Measurements from ENCODE around the gene TTLL12. TPM values are rescaled to one million over a fixed set of nuclear protein-coding genes. Genes with fewer than 3 reads are reported as not detected.
A peak's percentile ranks its signal among the peaks of the same experiment; 100 is the strongest.

The TTLL12 gene
- total RNA-seq, 2 experiments from 2014 or later, result 42.9 to 44.6 TPM

DNA sequence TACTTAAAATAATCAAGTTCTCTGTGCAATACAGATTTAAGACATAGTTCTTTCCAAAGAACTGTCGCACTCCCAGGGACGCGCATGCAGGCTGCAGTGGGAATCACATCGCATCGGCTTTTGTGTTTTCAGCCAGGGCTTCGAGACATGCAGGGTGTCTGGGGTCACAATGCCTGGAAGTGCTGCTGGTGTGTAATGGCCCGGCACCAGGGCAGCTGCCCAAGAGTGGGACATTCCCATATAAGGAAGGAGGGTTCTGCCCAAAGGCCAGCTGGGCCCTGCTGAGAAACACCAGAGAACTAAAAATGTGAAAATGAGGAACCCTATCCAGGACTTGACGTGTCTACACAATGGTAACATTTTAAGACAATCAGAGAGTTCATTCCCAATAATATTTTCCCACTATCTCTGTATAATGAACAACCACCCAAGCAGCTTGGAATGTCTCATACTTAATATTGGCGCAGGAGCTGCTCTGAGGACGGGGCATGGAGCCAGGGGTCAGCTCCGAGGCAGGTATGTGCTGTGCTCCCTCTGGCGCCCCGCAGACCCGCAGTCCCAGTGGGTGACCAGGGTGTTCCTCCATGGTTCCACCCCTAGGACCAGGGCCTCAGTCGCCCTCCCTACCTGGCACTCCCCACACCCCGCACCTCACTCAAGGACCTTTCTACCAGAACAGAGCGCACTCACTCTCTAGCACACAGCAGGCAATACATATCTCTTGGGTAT, 55.0 kb downstream of the TTLL12 start:
- H3K4me1 Mint-ChIP-seq, result peaks cover 6% of the 10 kb centered on the region
- DNase-seq, result no peak
- no peaks in the 10 kb centered on the region for H3K9me3 Mint-ChIP-seq
- H3K27ac Mint-ChIP-seq, result no peak overlapping the region
- ChIA-PET POLR2A (no interaction called here), CTCF (no interaction called here)
- peaks cover 7% of the 10 kb centered on the region for H3K36me3 Mint-ChIP-seq (ENCODE audit: low read depth)
- H3K4me3 Mint-ChIP-seq, result no peak overlapping the region
- H3K27me3 Mint-ChIP-seq, result no peaks in the 10 kb centered on the region

DNA sequence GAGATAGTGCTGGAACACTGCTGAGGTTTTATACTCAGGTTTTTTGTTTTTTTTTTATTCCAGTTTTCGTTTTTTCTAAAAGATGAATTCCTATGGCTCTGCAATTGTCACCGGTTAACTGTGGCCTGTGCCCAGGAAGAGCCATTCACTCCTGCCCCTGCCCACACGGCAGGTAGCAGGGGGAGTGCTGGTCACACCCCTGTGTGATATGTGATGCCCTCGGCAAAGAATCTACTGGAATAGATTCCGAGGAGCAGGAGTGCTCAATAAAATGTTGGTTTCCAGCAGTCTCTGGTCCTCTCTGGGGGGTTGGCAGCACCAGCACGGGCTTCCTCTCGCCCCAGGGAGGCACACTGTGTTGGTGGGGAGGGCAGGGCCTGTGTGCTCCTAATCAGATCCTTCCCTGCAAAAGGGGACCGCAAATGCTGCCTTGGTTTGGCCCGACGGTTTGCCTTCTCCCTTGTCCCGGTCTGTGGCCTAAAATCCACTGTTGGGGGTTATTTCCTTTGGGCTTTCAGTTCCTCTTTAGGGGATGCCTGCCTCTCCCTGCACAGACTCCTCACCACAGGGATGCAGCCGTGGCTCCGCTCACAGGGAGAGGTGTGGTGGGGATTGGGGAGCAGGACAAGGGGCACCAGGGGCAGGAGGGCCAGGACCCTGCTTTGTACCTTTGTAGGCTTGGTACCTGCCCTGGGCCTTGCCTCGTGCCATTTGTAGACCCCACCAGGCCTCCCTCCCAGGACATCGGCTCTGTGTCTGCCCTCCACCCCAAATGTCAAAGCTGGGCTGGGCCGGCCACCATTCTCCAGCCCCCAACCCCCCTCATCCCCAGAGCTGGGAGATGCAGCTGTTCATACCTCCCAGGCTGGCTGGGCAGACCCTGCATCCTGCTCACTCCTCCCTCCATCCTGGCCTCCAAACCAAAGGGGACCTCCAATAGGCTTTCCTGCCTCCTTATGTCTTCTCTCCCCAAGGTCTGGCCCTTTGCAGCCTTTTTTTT, 57.2 kb downstream of the TTLL12 start:
- no peak for DNase-seq
- Mint-ChIP-seq H3K4me3 (no peak overlapping the region), H3K4me1 (peaks cover 6% of the 10 kb centered on the region), H3K27me3 (no peaks in the 10 kb centered on the region), H3K36me3 (ENCODE audit: low read depth) (peaks cover 7% of the 10 kb centered on the region), H3K9me3 (no peaks in the 10 kb centered on the region), H3K27ac (no peak overlapping the region)
- ChIA-PET POLR2A (no interaction called here), CTCF (interaction anchor here (0.7 to 1.0 kb wide), 2 partner anchors 76 to 224 kb away, joined by 3 to 4 read pairs; no protein-coding TSS in a partner anchor)

DNA sequence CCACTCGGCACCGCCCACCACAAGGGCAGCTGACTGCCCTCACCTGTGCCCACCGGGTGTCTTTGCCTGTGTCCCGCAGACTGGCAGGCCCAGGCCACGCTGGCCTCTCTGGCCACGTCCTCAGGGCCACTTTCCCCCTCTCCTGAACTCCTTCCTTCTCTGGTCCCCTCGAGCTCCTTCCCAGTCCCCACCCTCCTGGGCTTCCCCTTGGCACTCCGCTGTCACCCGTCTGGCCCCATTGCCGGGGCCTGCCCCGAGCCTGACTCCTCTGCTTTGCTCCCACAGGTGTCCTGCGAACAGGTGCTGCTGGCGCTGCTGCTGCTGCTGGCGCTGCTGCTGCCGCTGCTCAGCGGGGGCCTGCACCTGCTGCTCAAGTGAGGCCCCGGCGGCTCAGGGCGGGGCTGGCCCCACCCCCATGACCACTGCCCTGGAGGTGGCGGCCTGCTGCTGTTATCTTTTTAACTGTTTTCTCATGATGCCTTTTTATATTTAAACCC, 58.0 kb downstream of the TTLL12 start:
- no peak overlapping the region for H3K27ac Mint-ChIP-seq
- DNase-seq, result no peak
- POLR2A ChIA-PET, result no interaction called here
- H3K36me3 Mint-ChIP-seq (ENCODE audit: low read depth), result peaks cover 7% of the 10 kb centered on the region
- peaks cover 6% of the 10 kb centered on the region for H3K4me1 Mint-ChIP-seq
- H3K9me3 Mint-ChIP-seq, result no peaks in the 10 kb centered on the region
- H3K4me3 Mint-ChIP-seq, result no peak overlapping the region
- H3K27me3 Mint-ChIP-seq, result no peaks in the 10 kb centered on the region
- CTCF ChIA-PET, result no interaction called here

DNA sequence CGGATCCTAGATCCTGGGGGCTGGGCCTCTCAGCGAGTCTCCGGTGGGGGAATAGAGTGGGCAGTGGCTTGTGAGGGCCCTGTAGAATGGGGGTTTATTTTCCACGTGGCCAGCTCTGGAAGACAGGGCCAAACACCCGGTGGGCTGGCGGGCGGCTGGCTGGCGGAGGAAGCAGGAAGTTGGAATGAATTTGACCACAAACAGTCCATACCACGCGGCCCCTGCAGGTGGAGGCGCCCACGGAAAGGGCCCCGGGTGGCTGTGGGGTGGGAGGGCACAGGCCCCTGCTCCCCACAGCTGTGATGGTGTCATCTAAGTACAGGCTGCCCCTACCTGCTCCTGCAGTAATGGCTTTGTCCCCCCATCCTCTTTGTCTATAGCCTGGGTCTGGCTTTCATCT, 58.8 kb downstream of the TTLL12 start:
- ChIA-PET CTCF (interaction anchor here (1.2 kb wide), 1 partner anchor 11 kb away, joined by 3 read pairs; no protein-coding TSS in a partner anchor), POLR2A (no interaction called here)
- Mint-ChIP-seq H3K27ac (no peak overlapping the region), H3K4me3 (no peak overlapping the region), H3K4me1 (peaks cover 6% of the 10 kb centered on the region), H3K36me3 (ENCODE audit: low read depth) (peaks cover 2% of the 10 kb centered on the region), H3K9me3 (no peaks in the 10 kb centered on the region), H3K27me3 (no peaks in the 10 kb centered on the region)
- no peak for DNase-seq

DNA sequence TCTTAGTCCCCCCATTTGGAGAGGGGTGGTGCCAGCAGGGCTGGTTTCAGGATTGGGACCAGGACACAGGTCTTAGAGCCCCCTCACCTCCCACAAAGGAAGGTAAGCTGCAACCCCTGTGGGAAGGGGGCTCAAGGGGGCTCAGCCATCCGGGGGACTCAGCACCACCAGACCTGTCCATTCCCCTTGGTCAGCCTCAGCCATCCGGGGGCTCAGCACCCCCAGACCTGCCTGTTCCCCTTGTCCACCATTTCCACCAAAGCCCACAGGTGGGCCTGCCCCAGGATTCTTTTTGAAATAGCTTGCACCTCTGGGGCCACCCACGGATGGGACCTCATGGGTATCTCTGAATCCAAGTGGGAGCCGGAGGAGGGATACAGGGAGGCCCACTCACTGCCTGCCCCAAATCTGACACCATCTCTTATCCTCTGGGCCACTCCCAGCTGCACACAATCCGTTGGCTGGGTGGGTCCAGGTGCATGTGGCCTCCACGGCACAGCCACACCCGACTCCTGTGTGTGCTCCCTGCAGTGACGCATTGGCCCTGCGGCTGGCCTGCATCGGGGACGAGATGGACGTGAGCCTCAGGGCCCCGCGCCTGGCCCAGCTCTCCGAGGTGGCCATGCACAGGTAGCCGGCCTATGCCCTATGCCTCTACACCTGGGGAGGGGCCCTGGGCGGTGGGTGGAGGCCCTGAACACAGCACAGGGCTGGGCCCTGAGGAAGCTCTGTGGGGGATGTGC, 59.6 kb downstream of the TTLL12 start:
- Mint-ChIP-seq H3K36me3 (ENCODE audit: low read depth) (peaks cover 2% of the 10 kb centered on the region), H3K4me1 (peaks cover 6% of the 10 kb centered on the region), H3K9me3 (no peaks in the 10 kb centered on the region), H3K27me3 (no peaks in the 10 kb centered on the region), H3K4me3 (no peak overlapping the region), H3K27ac (no peak overlapping the region)
- ChIA-PET POLR2A (no interaction called here), CTCF (interaction anchor here (0.5 to 1.6 kb wide), 3 partner anchors 10 to 379 kb away, joined by 3 to 4 read pairs (median 3); no protein-coding TSS in a partner anchor)
- no peak for DNase-seq

DNA sequence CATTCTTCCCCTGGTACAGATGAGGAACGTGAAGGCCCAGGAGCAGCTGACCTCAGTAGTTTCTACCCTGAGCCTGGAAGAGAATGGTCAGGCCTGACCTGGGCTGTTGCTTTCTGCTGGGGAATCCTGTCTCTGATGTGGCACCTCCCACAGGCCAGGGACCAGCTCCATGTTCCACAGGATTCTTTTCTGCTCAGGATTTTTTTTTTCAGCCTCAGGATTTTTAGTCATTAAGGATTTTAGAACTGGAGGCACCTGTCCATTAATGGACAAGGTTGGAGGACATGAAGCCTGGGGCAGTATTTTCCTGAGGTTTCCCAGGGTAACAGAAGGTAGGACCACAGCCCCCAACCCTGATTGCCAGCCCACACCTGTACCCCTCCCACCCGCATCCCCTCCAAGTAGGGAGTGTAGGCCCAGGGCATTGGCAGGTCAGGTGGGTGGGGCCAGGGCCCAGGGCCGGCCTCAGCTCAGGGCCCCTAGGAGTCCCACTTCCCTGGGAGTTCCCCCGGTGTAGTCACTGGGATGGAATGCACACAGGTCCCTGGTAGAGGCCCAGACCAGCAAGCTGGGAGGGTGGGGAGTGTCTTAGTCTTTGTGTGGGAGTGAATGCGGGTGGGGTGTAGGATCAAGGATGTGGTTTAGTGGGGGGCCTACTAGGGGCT, 60.3 kb downstream of the TTLL12 start:
- CTCF ChIA-PET, result interaction anchor here (0.7 to 1.6 kb wide), 2 partner anchors 11 to 1186 kb away, joined by 3 to 4 read pairs; no protein-coding TSS in a partner anchor
- H3K9me3 Mint-ChIP-seq, result no peaks in the 10 kb centered on the region
- POLR2A ChIA-PET, result no interaction called here
- peaks cover 6% of the 10 kb centered on the region for H3K4me1 Mint-ChIP-seq
- H3K27me3 Mint-ChIP-seq, result no peaks in the 10 kb centered on the region
- DNase-seq, result no peak
- no peaks in the 10 kb centered on the region for H3K36me3 Mint-ChIP-seq (ENCODE audit: low read depth)
- H3K27ac Mint-ChIP-seq, result peak overlapping the region; percentile 68
- no peak overlapping the region for H3K4me3 Mint-ChIP-seq

DNA sequence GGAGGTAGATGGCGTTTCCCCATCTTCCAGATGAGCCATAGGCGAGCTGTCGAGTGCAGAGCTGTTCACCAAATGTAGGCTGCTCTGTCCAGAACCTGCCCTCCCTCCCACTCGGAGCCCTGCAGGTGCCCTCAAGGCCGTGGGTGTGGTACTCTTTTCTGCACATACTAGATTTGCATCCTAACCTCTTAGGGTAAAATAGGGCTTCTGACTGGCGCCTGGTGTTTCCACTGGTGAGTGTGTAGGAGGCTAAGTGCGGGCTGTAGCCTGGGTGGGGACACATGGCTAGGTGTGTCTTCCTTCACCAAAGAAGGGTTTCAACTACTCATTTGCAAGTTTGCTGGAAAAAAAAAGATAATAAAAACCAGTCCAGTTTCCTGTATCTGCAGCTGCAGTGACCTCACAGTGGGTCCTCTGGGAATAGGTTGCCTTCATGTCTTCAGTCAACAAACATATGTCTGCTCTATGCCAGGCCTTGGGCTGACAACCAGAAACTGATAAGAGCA, 67.9 kb downstream of the TTLL12 start:
- H3K36me3 Mint-ChIP-seq (ENCODE audit: low read depth), result no peaks in the 10 kb centered on the region
- POLR2A ChIA-PET, result no interaction called here
- no peak overlapping the region for H3K4me3 Mint-ChIP-seq
- H3K4me1 Mint-ChIP-seq, result peaks cover 6% of the 10 kb centered on the region
- CTCF ChIA-PET, result no interaction called here
- no peak for DNase-seq
- H3K9me3 Mint-ChIP-seq, result no peaks in the 10 kb centered on the region
- no peak overlapping the region for H3K27ac Mint-ChIP-seq
- H3K27me3 Mint-ChIP-seq, result no peaks in the 10 kb centered on the region

DNA sequence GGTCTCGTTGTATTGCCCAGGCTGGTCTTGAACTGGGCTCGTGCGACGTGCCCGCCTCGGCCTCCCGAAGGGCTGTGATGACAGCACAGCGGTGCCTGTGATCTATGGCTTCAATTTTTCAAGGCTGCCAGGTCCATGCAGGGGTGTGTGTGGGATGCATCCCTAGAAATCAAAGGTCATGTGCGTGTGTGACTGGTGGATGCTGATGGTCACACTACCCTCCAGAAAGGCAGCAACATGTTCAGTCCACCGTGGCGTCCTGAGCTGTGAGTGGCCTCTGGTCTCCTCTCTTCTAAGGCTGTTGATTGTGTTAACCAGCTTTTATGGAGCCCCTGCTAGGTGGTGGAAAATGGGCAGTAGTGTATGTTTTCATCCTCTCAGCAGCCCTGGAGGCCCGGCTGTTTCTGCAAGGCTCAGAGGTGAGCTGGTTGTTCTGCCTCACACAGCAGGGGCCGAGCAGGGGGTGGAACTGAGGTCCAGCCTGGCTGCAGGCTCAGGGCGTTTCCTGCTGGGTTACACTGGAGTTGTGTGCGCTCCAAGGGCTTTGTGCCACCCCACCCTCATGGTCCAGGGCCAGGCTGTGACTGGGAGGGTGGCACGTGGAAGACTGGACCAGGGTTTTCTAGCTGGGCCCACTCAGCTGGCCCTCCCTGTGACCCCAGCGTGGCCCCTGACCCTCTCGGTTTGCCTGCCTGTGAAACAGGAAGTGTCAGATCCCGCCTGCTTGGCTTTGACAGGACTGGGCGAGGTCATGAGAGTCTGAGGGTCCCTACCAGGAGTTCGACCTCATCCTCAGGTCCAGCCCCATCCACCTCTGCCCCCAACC, 68.7 kb downstream of the TTLL12 start:
- Mint-ChIP-seq H3K4me1 (peaks cover 6% of the 10 kb centered on the region), H3K27me3 (peaks cover 4% of the 10 kb centered on the region), H3K36me3 (ENCODE audit: low read depth) (no peaks in the 10 kb centered on the region), H3K27ac (no peak overlapping the region), H3K9me3 (no peaks in the 10 kb centered on the region), H3K4me3 (no peak overlapping the region)
- ChIA-PET CTCF (no interaction called here), POLR2A (no interaction called here)
- no peak for DNase-seq

DNA sequence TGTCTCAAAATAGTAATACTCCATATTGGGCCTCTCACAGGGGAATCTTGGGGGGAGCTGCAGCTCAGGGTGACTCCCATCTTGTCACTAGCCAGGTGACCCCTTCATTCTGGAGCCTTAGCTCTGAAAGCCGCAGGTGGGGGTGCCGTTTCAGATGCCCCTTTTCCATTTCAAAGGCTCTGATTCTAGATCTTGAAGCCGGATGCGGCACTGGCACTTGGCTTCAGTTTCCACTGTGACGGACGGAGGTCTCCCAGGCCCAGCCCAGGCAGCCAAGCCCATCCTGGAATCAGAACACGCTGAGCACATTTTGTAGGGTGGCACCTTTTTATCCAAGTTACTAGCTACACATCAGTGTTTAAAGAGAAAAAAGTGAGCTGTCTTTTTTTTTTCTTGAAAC, 70.0 kb downstream of the TTLL12 start:
- no peaks in the 10 kb centered on the region for H3K9me3 Mint-ChIP-seq
- peaks cover 6% of the 10 kb centered on the region for H3K4me1 Mint-ChIP-seq
- H3K4me3 Mint-ChIP-seq, result no peak overlapping the region
- CTCF ChIA-PET, result interaction anchor here (0.6 kb wide), 1 partner anchor 1092 kb away, joined by 3 read pairs; no protein-coding TSS in a partner anchor
- POLR2A ChIA-PET, result no interaction called here
- H3K36me3 Mint-ChIP-seq (ENCODE audit: low read depth), result no peaks in the 10 kb centered on the region
- DNase-seq, result no peak
- H3K27me3 Mint-ChIP-seq, result peaks cover 6% of the 10 kb centered on the region
- H3K27ac Mint-ChIP-seq, result no peak overlapping the region

All from activated CD4-positive, alpha-beta T cell treated with anti-CD3 and anti-CD28 coated beads, Interleukin-2, amount 10 ng/mL, durations not matched to agents 7 days and 5 days (primary cell).